Prostate gland (tissue), 2 donors: ENCODE data around the gene CPLX1.

Source experiments
- POLR2A ChIP-seq: fragments of 450-650 bp; IDR thresholded peaks from one replicate; pipeline ENCODE4 v1.6.1; 2016; ENCODE audit warnings: antibody characterized with exemption, mild to moderate bottlenecking
- TF ChIP-seq, protein P1 (sequence below), 4 experiments: fragments of 200-600 bp in 2 of 4; fragments of 450-650 bp in 2 of 4; sonication (generic) in 2 of 4; IDR thresholded peaks; 1 replicate in 3 of 4; 2 replicates in 1 of 4; pipeline ENCODE4 v1.5.1; 2016 to 2019; ENCODE audit warnings: antibody characterized with exemption in 4 of 4, mild to moderate bottlenecking in 2 of 4, moderate library complexity in 2 of 4

DNA sequence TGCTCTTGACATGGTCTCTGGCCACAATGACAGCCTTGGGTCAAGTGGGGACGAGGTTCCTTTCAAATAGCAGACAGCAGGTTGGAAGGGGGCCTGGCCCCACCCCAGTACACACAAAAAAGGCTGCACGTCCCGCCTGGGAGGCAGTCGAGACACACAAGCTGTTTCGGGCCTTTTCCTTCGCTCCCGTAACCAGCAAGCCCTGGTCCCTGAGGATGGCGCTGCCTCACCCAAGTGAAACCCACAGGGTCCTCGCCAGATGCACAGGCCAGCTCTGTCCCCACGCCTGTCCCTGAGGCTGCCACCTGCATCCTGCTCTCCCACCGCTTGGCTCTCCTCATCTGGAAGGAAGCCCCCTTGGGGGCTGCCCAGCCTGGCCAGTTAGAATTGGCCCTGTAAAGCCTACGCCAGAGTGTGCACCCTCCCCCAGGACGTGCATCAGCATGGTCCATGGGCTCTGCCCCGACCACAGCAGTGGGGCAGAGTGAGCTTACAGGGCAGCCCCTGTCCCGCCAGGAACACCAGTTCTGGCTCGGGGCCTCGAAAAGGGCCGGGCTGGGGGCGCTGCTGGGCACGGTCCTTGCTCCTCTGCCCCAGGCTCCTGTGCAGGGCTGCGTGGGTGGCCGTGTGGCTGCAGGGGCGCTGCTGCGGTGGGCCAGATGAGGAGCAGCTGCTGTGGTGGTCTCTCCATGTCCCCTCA, 2.0 kb downstream of the CPLX1 start:
- TF ChIP-seq, protein P1, sequence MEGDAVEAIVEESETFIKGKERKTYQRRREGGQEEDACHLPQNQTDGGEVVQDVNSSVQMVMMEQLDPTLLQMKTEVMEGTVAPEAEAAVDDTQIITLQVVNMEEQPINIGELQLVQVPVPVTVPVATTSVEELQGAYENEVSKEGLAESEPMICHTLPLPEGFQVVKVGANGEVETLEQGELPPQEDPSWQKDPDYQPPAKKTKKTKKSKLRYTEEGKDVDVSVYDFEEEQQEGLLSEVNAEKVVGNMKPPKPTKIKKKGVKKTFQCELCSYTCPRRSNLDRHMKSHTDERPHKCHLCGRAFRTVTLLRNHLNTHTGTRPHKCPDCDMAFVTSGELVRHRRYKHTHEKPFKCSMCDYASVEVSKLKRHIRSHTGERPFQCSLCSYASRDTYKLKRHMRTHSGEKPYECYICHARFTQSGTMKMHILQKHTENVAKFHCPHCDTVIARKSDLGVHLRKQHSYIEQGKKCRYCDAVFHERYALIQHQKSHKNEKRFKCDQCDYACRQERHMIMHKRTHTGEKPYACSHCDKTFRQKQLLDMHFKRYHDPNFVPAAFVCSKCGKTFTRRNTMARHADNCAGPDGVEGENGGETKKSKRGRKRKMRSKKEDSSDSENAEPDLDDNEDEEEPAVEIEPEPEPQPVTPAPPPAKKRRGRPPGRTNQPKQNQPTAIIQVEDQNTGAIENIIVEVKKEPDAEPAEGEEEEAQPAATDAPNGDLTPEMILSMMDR (IDR thresholded peaks at IDR 0.05) = no peak
- TF ChIP-seq POLR2A = no peak
